Skin of body (tissue), 2 donors: Measurements from ENCODE around the gene CADPS2. TPM values are rescaled to one million over a fixed set of nuclear protein-coding genes. Genes with fewer than 3 reads are reported as not detected.

ENCODE experiments used
- DNase-seq: peaks from one replicate; lab custom pipeline; 2025; lab: John Stamatoyannopoulos, UW
- total RNA-seq: library from RNA; depleted of rRNA; stranded (reverse); fragments of >200 nt; gene quantifications from one replicate; pipeline ENCODE4 v1.2.3, GENCODE V29; 2014

The CADPS2 gene
- total RNA-seq, 1 donor from 2014 or later, result 8.3 TPM

DNA sequence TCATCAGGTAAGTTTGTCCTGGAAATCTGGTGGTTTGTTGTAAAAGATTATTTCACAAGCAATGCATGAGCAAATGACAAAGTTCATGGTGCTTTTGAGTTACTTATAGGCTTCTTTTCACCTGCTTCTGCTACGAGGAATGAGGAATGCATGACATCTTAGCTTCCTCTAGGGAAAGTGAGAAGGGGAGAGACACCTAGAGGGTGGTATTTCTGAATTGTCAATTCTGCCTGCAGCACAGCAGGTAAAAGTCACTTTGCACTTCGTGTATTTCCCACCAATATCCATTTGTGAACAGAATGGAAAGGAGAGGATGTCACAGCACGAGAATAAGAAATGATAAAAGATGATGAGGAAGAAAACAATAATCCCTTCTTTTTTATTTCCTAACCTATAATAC, 428.3 kb downstream of the CADPS2 start:
- no peak for DNase-seq

DNA sequence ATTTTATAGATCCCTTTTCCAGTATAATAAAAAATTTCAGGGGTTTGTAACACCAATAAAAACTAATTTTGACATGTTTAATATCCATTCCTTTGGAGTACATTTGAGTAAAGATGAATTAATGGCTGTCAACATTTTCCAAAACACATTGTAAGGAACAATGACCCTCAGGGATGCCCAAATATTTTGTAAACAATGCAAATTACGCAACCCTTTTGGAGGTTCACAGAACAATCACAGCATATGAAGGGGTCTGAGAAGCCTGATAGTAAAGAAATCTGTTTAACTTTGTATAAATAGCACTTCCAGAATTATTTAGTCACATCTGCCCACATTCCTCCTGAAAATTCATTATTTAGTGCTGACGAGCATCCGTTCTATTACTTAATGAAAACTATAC, 428.9 kb downstream of the CADPS2 start:
- DNase-seq, result no peak

DNA sequence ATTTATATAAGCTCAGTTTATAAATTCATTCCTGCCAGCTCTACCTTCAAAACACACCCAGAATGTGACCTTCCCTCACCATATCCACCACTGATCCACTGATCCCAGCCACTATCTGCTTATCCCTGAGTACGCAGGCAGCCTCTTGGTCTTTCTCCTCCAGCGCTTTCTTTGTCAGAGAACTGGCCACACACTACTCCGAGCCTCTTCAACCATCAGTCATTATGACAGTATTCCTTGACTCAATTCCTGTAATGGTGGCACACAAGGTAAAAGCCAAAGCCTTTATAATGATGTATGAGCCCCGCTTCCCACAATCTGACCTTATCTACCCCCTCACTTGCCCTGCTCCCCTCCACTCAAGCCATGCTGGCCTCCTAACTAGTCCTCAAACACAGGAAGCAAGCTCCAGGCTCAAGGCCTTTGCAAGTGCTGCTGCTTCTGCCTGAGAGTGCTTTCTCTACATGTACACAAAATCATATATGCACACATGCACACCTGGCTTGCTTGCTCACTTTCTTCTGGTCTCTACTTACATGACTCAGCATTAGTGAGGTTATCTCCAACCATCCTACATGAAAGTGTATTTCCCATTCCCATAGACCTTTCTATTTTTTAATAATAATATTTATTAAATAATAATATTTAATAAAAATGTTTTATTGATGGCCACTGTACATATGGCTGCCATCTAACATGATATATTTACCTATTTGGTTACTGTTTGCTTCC, 431.3 kb downstream of the CADPS2 start:
- DNase-seq, result no peak

DNA sequence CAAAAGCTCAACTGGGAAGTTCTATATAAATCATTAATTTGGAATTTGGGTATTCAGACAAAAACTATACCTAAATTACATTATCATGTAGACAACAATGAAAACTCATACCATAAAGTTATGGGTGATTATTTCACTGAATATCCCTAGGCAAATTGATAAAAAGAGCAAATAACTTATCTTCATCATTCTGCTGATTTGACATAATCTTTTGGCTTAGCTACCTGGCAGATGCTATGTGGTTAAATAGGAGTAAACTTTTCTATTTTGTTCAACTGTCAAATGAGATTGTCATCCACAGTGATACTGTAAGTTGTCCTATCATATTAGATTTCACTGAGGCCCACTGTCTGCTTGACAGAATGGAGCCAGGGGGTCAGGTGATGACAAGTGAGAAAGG, 432.8 kb downstream of the CADPS2 start:
- no peak for DNase-seq

DNA sequence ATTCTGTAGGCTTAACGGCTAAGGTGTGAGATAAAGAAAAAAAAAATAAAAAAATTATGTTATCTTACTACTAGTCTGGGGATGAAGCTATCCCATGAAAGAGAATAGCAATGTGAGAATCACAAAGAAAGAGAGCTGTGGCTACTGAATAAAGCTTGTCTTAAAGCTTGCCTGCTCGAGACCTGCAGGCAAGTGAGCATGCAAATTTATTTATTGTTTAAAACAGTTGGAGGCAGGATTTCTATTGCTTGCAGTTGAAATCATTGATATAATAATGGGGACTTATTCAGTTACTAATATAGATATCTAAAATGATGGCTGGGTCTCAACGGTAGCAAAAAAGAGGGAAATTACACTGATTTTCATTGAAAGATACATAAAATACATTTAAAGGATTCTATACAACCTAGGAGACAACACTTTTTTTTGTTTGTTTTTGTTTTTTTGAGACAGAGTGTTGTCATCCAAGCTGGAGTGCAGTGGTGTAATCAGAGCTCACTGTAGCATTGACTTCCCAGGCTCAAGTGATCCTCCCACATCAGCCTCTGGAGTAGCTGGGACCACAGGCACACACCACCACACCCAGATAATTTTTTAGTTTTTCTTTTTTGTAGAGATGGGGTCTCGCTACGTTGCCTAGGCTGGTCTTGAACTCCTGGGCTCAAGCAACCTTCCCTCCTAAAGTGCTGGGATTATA, 437.2 kb downstream of the CADPS2 start:
- DNase-seq, result no peak

DNA sequence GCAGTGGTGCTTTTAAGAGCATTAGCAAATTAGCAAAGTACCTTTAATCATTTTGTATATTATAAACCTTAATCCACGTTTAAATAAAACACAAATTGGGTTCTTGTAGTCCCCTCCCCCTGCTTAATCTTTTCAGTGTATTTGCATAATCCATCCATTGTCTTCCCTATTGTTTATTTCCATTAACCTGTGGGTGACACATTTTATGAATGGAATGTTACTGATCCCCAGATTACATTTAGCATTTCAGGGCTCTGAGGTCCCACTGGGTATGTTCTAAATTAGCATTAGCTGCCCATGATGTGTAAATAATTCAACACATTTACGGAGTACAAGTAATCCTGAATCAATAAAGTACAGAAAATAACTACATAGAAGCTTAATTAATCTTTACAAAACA, 443.3 kb downstream of the CADPS2 start:
- no peak for DNase-seq

DNA sequence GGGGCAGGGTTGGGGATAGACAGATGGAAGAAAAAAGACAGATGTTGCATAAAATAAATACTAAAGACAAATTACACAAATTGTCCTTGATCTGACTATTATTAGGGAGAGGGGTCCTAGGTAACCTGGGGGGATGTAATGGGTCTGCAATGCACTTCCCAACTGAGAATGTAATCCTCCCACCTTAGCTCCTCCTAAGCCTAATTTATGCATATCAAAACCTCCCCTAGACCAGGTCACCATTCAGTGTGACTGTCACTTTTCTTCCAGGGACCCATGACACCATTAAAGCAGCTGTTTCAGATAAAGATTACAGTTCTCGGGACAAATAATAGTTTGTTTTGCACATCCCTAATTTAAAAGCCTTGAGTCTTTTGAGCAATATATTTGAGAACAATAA, 447.8 kb downstream of the CADPS2 start:
- DNase-seq, result no peak

DNA sequence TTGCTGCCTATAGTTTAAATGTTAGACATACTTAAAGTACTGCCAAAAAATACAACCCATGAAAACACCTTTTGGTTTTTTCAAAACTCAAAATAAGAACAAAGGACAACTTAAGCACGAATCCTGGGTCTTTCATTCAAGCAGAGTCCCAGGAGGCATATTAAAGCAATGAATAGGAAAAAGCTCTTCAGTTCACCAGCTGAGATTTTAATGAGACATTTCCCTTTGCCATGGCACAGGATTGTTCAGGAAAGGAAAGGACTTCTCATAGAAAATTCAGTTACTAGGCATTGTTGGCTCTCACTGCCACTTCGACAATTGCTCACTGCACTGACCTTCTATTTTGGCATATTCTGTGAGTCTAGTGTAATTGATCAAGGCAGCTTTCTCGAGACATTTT, 448.3 kb downstream of the CADPS2 start:
- DNase-seq, result no peak

DNA sequence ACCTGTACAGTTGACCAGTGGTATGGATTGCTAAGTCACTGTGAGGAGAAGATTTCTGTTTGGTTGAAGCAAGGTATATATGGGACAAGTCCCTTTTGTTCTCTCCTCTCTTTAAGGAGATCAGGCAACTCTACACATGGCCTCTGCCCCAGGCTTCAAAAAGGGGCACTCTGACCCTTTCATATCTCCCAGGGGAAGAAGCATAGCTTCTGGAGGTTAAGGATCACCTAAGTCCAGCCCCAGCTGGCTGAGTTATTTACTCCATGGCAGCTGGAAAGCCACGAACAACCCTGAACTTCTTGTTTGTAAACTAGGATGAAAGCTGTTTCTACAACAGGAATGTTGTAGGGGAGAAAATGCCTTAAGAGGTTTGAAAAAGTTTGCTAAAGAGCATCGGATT, 452.5 kb downstream of the CADPS2 start:
- DNase-seq, result no peak

DNA sequence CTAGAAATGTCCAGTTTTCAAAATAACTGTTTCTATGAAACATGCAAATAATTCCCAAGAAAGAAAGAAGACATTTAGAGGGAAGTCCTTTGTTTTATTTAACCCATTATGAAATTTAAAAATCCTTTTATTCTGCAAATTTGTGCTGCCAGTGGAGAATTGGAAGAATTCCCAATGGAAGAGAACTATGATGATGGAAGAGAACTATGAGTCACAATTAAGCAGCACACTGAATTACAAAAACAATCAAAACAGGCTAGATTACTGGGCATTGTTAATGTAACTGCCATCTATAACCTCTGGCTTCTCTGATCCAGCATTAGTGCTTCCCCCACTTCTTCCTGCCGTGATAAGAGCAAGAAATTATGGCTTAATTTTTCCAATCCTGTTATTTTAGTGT, 455.6 kb downstream of the CADPS2 start:
- DNase-seq, result no peak

DNA sequence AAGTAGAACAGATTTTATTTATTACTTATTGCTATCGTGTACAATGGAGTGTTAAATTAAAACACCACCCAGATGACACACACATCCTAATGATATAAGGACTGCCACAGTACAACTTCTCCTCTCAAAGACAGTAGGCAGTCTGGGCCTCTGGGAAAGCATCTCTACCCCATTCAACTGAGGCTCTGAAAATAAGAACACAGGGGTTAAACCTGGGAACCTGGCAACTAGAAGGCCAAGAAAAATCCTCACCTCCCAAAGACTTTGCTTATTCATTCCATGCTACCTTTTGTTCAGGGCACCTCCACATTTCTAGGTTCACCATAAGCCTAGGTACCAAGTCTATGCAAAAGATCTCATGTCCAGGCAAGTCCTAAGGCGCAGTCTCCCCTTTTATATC, 456.3 kb downstream of the CADPS2 start:
- DNase-seq, result no peak

DNA sequence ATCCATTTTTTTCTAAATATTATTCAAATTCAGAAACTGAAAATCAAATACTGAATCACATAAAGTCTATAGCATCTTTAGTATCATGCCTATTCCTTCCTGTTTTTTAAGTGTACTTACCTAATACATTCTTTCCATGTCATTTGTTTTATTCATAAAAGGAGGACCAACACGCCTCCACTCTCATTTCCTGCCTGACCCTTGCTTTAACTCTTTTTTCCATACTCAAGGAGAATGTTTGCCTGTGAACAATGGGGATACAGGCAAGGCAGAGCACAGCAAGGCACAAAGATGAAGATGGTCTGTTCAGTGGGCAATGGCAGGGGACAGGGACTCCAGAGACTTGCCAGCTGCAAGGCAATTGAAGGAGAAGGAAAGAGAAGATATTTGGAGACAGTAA, 460.5 kb downstream of the CADPS2 start:
- DNase-seq, result no peak

DNA sequence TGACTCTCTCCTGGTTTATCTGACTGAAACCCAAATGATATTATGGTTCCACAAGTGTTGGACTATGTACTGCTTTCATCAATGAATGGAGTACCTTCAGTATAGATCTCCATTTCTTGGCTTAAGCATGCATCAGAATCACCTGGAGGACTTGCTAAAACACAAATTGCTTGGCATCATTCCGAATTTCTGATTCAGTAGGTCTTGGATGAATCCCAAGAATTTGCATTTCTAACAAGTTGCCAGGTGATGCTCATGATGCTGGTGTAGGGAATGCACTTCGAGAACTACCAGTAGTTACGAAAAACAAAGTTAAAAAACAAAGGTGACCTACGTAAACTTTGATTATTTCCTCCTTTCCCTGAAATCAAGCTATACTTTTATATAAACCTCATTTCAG, 462.7 kb downstream of the CADPS2 start:
- DNase-seq, result no peak

DNA sequence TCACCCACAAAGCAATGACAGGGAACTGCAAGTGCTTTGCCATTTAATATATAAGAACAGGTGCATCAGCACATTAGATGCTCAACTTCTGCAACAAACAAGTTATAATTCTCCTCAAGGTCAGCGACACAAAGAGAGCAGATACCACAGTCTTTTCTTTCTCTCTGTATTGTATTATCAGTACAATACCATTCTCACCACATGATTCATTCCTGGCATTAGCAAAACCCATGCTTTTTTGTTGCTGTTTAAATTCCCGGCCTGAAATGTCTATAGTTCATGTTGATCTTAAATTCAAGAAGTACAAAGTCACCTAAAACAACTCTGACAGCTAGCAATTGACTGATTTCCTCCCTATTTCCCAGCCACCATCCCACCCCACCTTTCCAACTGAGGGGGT, 469.9 kb downstream of the CADPS2 start:
- DNase-seq, result no peak

DNA sequence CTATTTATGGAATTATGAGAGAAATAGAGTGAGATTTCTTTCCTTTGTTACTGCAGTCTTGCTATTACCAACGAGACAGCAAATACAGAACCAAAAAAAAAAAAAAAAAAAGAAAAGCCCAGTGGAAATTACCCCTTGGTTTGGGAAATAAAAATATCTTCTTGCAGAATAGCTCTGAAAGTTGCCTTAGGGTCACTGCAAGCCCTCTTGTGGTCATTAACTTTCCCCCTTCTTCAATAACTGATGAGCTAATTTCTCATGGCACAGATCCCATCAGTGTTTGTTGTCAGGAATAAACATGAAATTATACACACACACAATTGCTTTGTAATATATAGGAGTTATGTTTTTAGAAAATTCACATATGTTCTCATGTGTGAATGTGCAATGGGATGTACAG, 470.8 kb downstream of the CADPS2 start:
- no peak for DNase-seq

DNA sequence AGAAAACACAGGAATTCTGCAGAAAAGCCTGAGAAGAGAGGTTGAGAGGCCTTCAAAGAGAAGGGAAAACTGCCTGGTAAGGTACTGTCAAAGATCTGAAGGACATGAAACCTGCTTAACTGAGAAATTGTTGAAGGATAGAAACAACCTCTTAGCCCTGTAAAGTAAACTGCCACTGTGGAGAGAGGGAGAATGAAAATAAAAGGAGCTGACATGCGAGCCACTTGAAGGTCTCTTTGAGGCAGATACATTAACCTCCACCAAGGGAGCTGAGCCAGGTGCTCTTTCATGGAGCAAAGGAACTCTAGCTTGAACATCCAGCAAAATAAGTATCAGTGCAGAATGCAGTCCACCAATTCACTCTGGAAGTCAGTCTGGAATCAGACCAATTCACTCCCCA, 472.9 kb downstream of the CADPS2 start:
- no peak for DNase-seq

DNA sequence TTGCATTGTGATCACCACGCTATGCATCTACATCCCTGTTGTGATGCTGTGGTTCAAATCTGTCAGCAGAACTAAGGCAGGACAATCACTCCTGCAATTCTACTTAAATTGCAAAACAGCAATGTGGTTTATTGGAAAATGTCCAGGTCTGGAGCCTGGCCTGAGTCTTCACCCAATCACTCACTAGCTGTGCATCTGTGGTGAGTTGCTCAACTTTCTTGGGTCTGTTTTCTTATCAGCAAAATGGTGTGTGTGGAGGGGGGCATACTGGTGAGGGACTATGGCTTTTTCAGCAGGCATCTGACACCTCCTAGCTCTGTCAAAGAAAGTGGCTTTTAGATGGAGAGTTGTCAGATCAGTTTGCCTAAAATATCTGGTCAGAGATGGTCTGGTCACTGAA, 473.4 kb downstream of the CADPS2 start:
- no peak for DNase-seq

DNA sequence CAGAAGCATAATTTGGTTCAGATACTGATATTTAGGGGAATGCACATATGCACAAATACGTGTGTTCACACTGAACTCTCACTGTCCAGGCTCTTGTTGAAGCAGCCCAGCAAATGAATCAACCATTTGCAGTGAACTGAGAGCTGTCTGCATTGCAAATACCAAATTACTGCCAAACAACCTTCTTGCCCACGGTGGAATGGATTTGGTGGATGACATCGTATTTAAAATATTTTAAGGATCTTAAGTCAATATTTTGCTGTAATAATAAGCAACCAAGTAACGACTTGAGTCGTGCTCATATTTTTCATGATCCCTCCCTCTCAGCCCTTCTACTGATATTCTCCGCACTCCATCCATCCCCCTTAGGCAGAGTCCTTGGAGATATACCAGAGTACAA, 473.8 kb downstream of the CADPS2 start:
- no peak for DNase-seq

DNA sequence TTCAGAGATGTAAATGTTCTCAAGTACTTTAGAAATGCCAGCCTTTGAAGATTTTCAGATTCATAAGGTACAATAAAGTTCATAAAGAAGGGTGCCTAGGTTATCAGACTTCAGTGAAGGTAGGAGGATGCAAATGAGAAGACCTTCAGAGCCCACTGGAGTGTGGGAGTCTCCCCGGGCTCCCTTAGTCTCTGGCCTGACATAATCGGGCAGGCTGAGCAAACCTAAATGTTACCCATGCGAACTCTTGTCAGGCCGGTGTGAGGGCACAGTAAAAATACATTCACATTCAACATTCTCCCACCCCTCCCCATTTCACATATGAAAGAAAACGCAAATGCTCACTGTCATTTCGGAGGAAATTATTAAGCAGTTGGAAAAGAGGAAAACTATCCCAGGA, 479.1 kb downstream of the CADPS2 start:
- DNase-seq, result no peak

DNA sequence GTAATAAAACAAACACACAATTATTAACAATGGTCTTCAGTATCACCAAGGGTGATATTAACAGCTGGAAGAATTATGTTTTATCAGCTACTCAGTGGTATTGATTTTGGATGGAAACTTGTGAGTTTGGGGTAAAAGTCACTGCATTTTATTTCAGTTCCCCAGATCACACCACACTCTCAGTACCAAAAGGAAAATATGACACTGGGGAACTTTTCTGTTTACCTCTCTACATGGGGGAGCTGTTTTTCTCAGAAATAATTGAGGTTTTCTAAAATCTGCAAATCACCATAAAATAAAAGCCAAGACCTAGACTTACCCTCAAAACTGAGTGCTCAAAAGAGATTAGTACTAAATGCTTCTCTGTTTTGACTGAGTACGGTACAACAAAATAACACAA, 483.1 kb downstream of the CADPS2 start:
- DNase-seq, result no peak

DNA sequence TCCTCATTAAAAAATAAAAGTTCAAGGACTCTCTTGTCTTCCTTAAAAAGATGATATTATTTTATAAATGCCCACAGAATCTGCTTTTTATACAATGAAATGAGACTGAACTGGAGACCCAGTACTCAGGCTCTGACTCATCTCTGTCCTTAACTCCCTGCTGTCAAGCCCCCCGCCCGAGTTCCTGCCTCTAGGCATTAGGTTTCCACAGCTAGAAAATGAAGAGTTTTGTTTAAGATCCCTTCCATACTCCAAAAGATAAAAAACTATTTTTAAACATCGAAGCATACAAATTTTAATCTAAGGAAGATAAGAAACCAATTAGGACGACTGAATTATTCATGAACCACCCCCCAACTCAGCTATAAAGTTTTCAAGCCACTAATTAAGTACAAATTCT, 484.0 kb downstream of the CADPS2 start:
- DNase-seq, result no peak

DNA sequence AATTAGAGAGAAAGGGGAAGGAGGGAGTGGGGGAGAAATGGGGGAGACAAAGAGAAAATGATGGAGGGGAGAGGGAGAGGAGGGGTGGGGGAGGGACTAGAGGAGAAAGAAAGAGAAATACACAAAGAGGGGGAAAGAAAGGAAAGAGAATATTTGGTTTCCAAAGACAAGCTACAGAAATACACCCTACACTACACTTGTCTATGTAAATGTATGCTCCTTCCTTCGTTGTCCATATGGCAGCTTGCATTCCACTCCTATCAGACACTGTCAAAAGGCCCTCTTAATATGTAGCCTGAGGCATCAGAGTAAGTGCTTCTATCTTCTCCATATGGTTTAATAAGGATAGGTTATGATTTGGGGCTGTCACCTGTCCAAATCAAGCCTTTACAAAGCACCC, 488.9 kb downstream of the CADPS2 start:
- no peak for DNase-seq

DNA sequence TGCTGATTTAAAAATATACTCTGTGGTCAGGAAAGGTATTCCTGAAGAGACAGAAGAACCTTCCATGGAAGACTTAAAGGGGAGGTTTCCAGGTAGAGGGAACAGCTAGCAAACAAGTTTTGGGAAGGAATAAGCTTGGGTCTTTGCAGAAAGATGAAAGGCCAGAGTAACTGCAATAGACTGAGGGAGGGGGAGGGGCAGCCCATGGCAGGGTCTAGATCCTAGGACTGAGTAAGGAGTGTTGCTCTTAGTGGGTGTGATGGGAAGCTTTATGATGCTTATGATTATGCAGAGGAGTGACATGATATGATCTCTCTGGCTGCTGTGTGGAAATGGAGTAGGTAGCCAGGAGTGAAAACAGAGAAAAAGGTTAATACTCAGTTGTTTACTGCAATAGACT, 491.7 kb downstream of the CADPS2 start:
- DNase-seq, result no peak
